Measurements from ENCODE around the gene ISG20L2. TPM values are rescaled to one million over a fixed set of nuclear protein-coding genes. Genes with fewer than 3 reads are reported as not detected.

Gene ISG20L2
- total RNA-seq, 1 donor from 2014 or later, result 28.3 TPM

- intact Hi-C loops (cut with DNase I), result no loop called here
- H3K9me3 ChIP-seq, result no peaks in the 10 kb centered on the region
- no peak overlapping the region for H3K4me3 ChIP-seq
- H3K27ac ChIP-seq, result no peak overlapping the region
- no peaks in the 10 kb centered on the region for H3K36me3 ChIP-seq
- peaks cover 24% of the 10 kb centered on the region for H3K4me1 ChIP-seq
- DNase-seq (no peak), ATAC-seq (no peak)
- no peak for TF ChIP-seq CTCF (IDR thresholded peaks at IDR 0.05)
- peaks cover 48% of the 10 kb centered on the region for H3K27me3 ChIP-seq
Measured at GRCh38 chr1:156703336-156703735, 25.2 kb downstream of the ISG20L2 start.

DNA sequence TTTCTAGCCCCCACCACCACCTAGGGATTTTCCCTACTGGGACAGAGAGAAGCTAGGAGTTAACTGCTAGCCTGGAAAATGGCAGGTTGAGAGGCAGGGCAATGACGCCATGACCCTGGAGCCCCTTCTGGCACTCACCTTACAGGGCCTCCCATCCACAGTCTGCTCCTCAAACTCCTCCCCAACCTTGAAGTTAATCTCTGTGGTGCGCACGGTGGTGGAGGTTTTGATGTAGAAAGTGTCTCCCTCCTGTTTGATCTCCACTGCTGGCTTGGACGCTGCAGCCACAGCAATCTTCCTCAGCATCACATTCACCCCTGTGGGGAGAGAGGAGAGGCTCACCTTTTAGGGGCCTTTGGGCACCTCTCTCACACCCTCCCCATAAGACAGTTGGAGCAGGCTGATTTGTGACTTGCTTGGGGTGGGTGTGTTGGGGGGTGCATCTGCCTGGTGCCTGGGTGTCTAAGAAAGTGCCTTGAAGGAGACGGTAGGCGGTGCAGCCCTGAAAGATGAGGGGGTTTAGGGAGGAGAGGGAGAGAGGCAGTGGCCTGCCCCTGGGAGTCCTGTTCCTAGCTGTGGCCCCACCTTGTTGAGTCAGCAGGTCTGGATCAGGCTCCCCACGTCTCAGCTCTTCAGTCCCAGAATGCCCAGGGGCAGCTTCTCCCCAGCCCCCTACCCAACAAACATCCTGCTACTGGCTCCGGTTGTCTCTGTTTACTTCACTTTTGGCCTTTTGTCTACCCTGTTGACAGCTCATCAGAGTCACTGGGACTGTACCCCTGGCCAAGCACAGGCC lies 27.6 kb downstream of the ISG20L2 start:
- Histone ChIP-seq H3K9me3 (no peaks in the 10 kb centered on the region), H3K27me3 (peaks cover 48% of the 10 kb centered on the region), H3K4me1 (peaks cover 14% of the 10 kb centered on the region), H3K4me3 (no peak overlapping the region), H3K36me3 (no peaks in the 10 kb centered on the region), H3K27ac (no peak overlapping the region)
- ATAC-seq (no peak), DNase-seq (no peak)
- intact Hi-C loops (cut with DNase I), result no loop called here
- TF ChIP-seq CTCF (IDR thresholded peaks at IDR 0.05), result no peak

DNA sequence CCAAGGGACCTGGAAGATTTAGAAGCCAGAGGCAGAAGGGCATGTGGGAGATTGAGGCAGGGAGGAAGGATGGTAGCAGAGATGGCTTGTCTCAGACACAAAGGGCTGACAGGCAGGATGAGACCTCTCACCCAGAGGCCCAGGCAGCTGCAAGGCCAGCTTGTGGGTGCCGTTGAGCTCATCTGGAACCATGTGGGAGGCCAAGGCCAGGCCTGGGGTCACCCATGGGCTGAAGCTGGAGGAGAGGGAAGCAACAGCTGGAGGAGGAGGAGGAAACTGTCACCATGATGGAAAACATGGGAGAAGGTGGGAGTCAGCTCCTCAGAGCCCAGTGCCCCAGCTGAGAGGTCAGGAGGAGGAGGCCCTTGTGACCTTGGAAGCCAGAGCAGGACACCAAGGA lies 29.6 kb downstream of the ISG20L2 start:
- DNase-seq (no peak), ATAC-seq (peak; percentile 60)
- no peaks in the 10 kb centered on the region for H3K36me3 ChIP-seq
- intact Hi-C loops (cut with DNase I), result no loop called here
- no peaks in the 10 kb centered on the region for H3K4me1 ChIP-seq
- H3K9me3 ChIP-seq, result no peaks in the 10 kb centered on the region
- no peak for TF ChIP-seq CTCF (IDR thresholded peaks at IDR 0.05)
- peaks cover 28% of the 10 kb centered on the region for H3K27me3 ChIP-seq
- no peak overlapping the region for H3K27ac ChIP-seq
- H3K4me3 ChIP-seq, result no peak overlapping the region

DNA sequence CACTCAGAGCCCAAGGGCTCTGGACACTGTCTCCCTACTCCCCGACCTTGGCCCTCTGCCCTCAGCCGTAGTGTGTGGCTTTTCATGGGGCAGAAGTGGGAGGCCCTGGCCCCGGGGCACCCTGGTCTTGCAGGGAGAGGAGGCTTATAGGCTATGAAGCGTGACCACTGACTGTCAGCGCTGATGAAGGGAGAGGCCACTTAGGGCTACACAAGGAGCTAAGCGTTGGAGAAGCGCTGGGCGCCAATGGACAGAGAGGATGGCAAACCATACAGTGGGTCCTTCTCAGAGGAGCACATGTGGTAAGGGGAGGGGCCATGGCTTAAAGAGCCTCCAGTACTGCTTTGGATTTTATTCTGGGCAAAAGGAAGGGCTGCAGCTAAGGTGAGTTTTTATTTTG lies 31.1 kb downstream of the ISG20L2 start:
- H3K4me3 ChIP-seq, result no peak overlapping the region
- H3K4me1 ChIP-seq, result peaks cover 2% of the 10 kb centered on the region
- no peak for TF ChIP-seq CTCF (IDR thresholded peaks at IDR 0.05)
- H3K27me3 ChIP-seq, result peaks cover 22% of the 10 kb centered on the region
- ATAC-seq (no peak), DNase-seq (no peak)
- H3K27ac ChIP-seq, result no peak overlapping the region
- no peaks in the 10 kb centered on the region for H3K36me3 ChIP-seq
- H3K9me3 ChIP-seq, result no peaks in the 10 kb centered on the region
- intact Hi-C loops (cut with DNase I), result no loop called here

DNA sequence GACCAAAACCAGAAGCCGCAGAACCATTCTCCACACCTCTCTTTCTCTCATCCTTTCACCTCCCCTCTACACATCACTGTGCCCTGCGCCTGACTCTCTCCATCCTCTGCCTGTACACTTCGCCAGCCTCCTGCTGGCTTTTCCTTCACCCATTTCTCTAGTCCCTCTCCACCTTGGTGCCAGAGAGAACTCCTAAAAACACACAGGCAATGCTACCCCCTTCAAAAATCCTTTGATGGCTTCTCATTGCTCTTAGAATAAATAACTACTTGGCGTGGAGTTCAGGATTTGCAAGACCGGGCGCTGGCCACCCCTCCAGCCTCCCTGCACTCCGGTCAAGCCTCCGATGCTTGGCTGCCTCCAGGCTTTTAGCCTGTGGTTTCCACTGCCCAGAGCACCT lies 31.8 kb downstream of the ISG20L2 start:
- H3K27me3 ChIP-seq, result peaks cover 21% of the 10 kb centered on the region
- H3K36me3 ChIP-seq, result no peaks in the 10 kb centered on the region
- no peaks in the 10 kb centered on the region for H3K9me3 ChIP-seq
- intact Hi-C loops (cut with DNase I), result no loop called here
- H3K4me1 ChIP-seq, result peaks cover 10% of the 10 kb centered on the region
- no peak for TF ChIP-seq CTCF (IDR thresholded peaks at IDR 0.05)
- no peak overlapping the region for H3K27ac ChIP-seq
- no peak overlapping the region for H3K4me3 ChIP-seq
- DNase-seq (no peak), ATAC-seq (no peak)

DNA sequence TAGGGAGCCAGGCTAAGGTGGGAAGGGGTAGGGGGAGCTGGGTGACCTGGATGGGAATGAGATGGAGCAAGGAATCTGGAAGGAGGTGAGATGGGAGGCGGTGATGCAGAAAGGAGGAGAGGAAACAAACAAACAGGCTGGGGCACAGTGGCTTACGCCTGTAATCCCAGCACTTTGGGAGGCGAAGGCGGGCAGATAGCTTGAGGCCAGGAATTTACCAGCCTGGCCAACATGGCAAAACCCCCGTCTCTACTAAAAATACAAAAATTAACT lies 33.9 kb downstream of the ISG20L2 start:
- intact Hi-C loops (cut with DNase I), result loop anchor here (5.0 kb wide), 1 partner anchor 33 kb away; the partner anchor contains the start of genes ISG20L2 and METTL25B
- no peak for ATAC-seq

More for the DNA sequence above, 33.9 kb downstream of the ISG20L2 start:
- H3K4me1 ChIP-seq, result peaks cover 10% of the 10 kb centered on the region
- TF ChIP-seq CTCF (IDR thresholded peaks at IDR 0.05), result no peak
- no peak overlapping the region for H3K4me3 ChIP-seq
- no peak overlapping the region for H3K27ac ChIP-seq
- no peak for DNase-seq
- no peaks in the 10 kb centered on the region for H3K36me3 ChIP-seq
- peaks cover 29% of the 10 kb centered on the region for H3K27me3 ChIP-seq
- no peaks in the 10 kb centered on the region for H3K9me3 ChIP-seq
